Neural progenitor cell (in vitro differentiated cells): ENCODE data around the gene TAF4. TPM values are rescaled to one million over a fixed set of nuclear protein-coding genes. Genes with fewer than 3 reads are reported as not detected.

Experiments
- DNase-seq: peaks from one replicate; pipeline ENCODE4 v3.0.0-alpha.2; 2016; ENCODE audit warnings: low spot score
- H2AFZ ChIP-seq: fragments of 200-600 bp; sonication (generic); replicated peaks from 2 replicates; pipeline ENCODE4 v1.6.1; 2016; ENCODE audit warnings: antibody characterized with exemption
- H3F3A ChIP-seq: fragments of 200-600 bp; sonication (generic); 2 replicates; pipeline ENCODE4 v1.6.1; 2016; ENCODE audit warnings: antibody characterized with exemption, low read depth
- H3K27ac ChIP-seq: fragments of 200-600 bp; sonication (generic); 2 replicates; pipeline ENCODE4 v1.5.1; 2016; ENCODE audit warnings: mild to moderate bottlenecking
- H3K27me3 ChIP-seq: fragments of 200-600 bp; sonication (generic); 2 replicates; pipeline ENCODE4 v1.6.1; 2016; ENCODE audit warnings: mild to moderate bottlenecking, moderate library complexity
- H3K36me3 ChIP-seq: fragments of 200-600 bp; sonication (generic); 2 replicates; pipeline ENCODE4 v1.5.1; 2016
- H3K4me1 ChIP-seq: fragments of 200-600 bp; sonication (generic); 2 replicates; pipeline ENCODE4 v1.6.1; 2016; ENCODE audit warnings: mixed run types
- H3K4me2 ChIP-seq: fragments of 200-600 bp; sonication (generic); 2 replicates; pipeline ENCODE4 v1.6.1; 2016
- H3K4me3 ChIP-seq: fragments of 200-600 bp; sonication (generic); 2 replicates; pipeline ENCODE4 v1.5.1; 2016
- H3K79me2 ChIP-seq: fragments of 200-600 bp; sonication (generic); 2 replicates; pipeline ENCODE4 v1.6.1; 2016; ENCODE audit warnings: low read depth
- H3K9ac ChIP-seq: fragments of 200-600 bp; sonication (generic); 2 replicates; pipeline ENCODE4 v1.6.1; 2016
- H3K9me3 ChIP-seq: fragments of 200-600 bp; sonication (generic); 2 replicates; pipeline ENCODE4 v1.5.1; 2016; ENCODE audit warnings: low read depth
- H4K20me1 ChIP-seq: fragments of 200-600 bp; sonication (generic); 2 replicates; pipeline ENCODE4 v1.6.1; 2016; ENCODE audit warnings: low read depth
- H3K27ac Mint-ChIP-seq: 3 replicates; pipeline ENCODE4 v1.8.0; 2021; ENCODE audit warnings: mixed read lengths
- H3K27me3 Mint-ChIP-seq: 2 replicates; pipeline ENCODE4 v1.8.0; 2022; ENCODE audit warnings: low read depth, mild to moderate bottlenecking, inconsistent platforms, moderate library complexity, mixed read lengths; ENCODE audit not compliant: insufficient read depth
- H3K36me3 Mint-ChIP-seq: 3 replicates; pipeline ENCODE4 v1.8.0; 2021; ENCODE audit warnings: mixed read lengths
- H3K4me1 Mint-ChIP-seq: 3 replicates; pipeline ENCODE4 v1.8.0; 2021; ENCODE audit warnings: mixed read lengths
- H3K4me3 Mint-ChIP-seq: 3 replicates; pipeline ENCODE4 v1.8.0; 2021; ENCODE audit warnings: mild to moderate bottlenecking, moderate library complexity, mixed read lengths
- H3K9me3 Mint-ChIP-seq: 3 replicates; pipeline ENCODE4 v1.8.0; 2020; ENCODE audit warnings: mixed read lengths
- EZH2 ChIP-seq: fragments of 200-600 bp; sonication (generic); IDR thresholded peaks from 2 replicates; pipeline ENCODE4 v1.6.1; 2017; ENCODE audit warnings: antibody characterized with exemption, mild to moderate bottlenecking, moderate library complexity
- EZH2phosphoT487 ChIP-seq: fragments of 200-600 bp; sonication (generic); IDR thresholded peaks from 2 replicates; pipeline ENCODE4 v1.6.1; 2017; ENCODE audit warnings: antibody characterized with exemption
- total RNA-seq: library from RNA; depleted of rRNA; stranded (reverse); fragments of >200 nt; gene quantifications from 2 replicates; pipeline ENCODE4 v1.2.3, GENCODE V29; 2015; ENCODE audit warnings: low replicate concordance
- TF ChIP-seq, protein P1 (sequence below): fragments of 200-600 bp; sonication (generic); IDR thresholded peaks from 2 replicates; pipeline ENCODE4 v1.5.1; 2017; ENCODE audit warnings: antibody characterized with exemption, mild to moderate bottlenecking

Gene TAF4
- total RNA-seq, 1 donor from 2014 or later = 9.9 TPM

DNA sequence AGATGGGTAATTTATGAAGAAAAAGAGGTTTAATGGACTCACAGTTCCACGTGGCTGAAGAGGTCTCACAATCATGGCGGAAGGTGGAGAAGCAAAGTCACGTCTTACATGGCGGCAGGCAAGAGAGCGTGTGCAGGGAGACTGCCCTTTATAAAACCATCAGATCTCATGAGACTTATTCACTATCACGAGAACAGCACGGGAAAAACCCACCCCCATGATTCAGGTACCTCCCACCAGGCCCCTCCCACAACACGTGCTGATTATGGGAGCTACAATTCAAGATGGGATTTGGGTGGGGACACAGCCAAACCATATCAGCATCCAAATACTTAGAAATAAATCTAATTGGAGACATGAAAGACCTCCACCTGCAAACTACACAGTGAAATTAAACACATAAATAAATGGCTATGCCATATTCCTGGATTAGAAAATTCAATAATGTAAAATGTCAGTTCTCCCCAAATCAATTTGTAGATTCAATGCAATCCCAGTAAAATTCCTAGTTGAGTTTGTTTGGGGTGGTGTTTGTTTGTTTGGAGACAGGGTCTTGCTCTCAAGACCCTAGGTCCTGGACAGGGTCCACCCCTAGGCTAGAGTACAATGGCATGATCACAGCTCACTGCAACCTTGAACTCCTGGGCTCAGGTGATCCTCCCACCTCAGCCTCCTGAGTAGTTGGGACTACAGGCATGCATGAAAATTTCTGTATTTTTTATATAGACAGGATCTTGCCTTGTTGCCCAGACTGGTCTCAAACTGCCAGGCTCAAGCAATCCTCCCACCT, 101.6 kb downstream of the TAF4 start:
- Histone ChIP-seq H3K36me3 (no peaks in the 10 kb centered on the region), H2AFZ (no peak overlapping the region), H3K4me1 (no peaks in the 10 kb centered on the region), H3K4me3 (no peak overlapping the region), H3F3A (peaks cover 9% of the 10 kb centered on the region), H3K9ac (no peak overlapping the region), H3K79me2 (no peaks in the 10 kb centered on the region), H3K9me3 (no peaks in the 10 kb centered on the region), H3K4me2 (no peak overlapping the region), H3K27ac (no peak overlapping the region), H3K27me3 (no peaks in the 10 kb centered on the region), H4K20me1 (peaks cover 3% of the 10 kb centered on the region)
- DNase-seq = no peak
- H3K9me3 Mint-ChIP-seq = no peaks in the 10 kb centered on the region
- H3K27me3 Mint-ChIP-seq = no peaks in the 10 kb centered on the region
- H3K36me3 Mint-ChIP-seq = no peaks in the 10 kb centered on the region
- H3K4me1 Mint-ChIP-seq = peaks cover 4% of the 10 kb centered on the region
- no peak overlapping the region for H3K27ac Mint-ChIP-seq
- H3K4me3 Mint-ChIP-seq = no peak overlapping the region
- TF ChIP-seq EZH2phosphoT487 (no peak), EZH2 (no peak)
- TF ChIP-seq, protein P1, sequence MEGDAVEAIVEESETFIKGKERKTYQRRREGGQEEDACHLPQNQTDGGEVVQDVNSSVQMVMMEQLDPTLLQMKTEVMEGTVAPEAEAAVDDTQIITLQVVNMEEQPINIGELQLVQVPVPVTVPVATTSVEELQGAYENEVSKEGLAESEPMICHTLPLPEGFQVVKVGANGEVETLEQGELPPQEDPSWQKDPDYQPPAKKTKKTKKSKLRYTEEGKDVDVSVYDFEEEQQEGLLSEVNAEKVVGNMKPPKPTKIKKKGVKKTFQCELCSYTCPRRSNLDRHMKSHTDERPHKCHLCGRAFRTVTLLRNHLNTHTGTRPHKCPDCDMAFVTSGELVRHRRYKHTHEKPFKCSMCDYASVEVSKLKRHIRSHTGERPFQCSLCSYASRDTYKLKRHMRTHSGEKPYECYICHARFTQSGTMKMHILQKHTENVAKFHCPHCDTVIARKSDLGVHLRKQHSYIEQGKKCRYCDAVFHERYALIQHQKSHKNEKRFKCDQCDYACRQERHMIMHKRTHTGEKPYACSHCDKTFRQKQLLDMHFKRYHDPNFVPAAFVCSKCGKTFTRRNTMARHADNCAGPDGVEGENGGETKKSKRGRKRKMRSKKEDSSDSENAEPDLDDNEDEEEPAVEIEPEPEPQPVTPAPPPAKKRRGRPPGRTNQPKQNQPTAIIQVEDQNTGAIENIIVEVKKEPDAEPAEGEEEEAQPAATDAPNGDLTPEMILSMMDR = no peak

DNA sequence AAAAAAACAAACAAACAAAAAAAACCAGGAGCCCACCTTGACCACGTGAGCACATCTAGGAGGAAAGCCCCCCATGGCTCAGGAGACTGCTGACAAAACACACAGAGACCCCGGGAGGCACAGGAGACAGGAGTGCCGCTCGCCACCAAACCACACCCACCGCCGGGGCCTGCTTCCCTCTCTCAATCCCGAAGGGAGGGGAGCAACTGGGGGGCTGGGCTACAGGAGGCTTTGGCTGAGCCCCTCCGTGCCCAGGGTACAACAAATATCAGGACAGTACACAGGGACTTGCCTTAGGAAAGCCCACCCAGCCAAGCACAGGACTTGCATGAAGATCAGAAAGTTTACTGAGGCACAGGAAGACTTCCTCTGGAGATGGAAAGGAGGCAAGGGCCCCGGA, 102.5 kb downstream of the TAF4 start:
- no peak for DNase-seq
- no peak overlapping the region for H3K27ac ChIP-seq

DNA sequence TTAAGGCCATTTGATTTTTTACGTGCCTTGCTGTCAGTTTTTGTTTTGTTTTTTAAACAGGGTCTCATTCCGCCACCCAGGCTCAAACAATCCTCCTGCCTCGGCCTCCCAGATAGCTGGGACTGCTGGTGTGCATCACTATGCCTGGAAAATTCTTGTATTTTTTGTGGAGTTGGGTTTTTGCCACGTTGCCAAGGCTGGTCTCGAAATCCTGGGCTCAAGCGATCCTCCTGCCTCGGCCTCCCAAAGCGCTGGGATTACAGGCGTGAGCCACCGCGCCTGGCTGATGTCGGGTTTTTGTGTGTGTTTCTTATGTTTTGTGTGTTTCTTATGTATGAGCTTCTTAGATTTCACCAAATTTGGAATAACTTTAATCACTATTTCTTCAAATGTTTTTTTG, 104.8 kb downstream of the TAF4 start:
- H3K4me2 ChIP-seq = no peak overlapping the region
- no peaks in the 10 kb centered on the region for H3K79me2 ChIP-seq
- peaks cover 7% of the 10 kb centered on the region for H3K4me1 ChIP-seq
- no peaks in the 10 kb centered on the region for H3K9me3 Mint-ChIP-seq
- no peak overlapping the region for H3K27ac ChIP-seq
- H3K4me3 Mint-ChIP-seq = no peak overlapping the region
- H3K9me3 ChIP-seq = no peaks in the 10 kb centered on the region
- no peaks in the 10 kb centered on the region for H3K36me3 ChIP-seq
- no peaks in the 10 kb centered on the region for H3K27me3 ChIP-seq
- DNase-seq = no peak
- H3F3A ChIP-seq = peaks cover 9% of the 10 kb centered on the region
- H3K4me1 Mint-ChIP-seq = no peaks in the 10 kb centered on the region
- peaks cover 7% of the 10 kb centered on the region for H4K20me1 ChIP-seq
- H3K27ac Mint-ChIP-seq = no peak overlapping the region
- TF ChIP-seq, protein P1 = no peak
- TF ChIP-seq EZH2phosphoT487 (no peak), EZH2 (no peak)
- no peak overlapping the region for H3K9ac ChIP-seq
- H3K36me3 Mint-ChIP-seq = no peaks in the 10 kb centered on the region
- H3K4me3 ChIP-seq = no peak overlapping the region
- H2AFZ ChIP-seq = no peak overlapping the region
- no peaks in the 10 kb centered on the region for H3K27me3 Mint-ChIP-seq

More for the DNA sequence above, 102.5 kb downstream of the TAF4 start:
- Histone ChIP-seq H3K79me2 (no peaks in the 10 kb centered on the region), H3K9me3 (no peaks in the 10 kb centered on the region), H3K27me3 (no peaks in the 10 kb centered on the region), H3K4me3 (no peak overlapping the region), H3K4me1 (no peaks in the 10 kb centered on the region), H4K20me1 (peaks cover 3% of the 10 kb centered on the region), H2AFZ (no peak overlapping the region), H3K4me2 (no peak overlapping the region), H3K9ac (no peak overlapping the region), H3F3A (peaks cover 9% of the 10 kb centered on the region), H3K36me3 (no peaks in the 10 kb centered on the region)
- no peaks in the 10 kb centered on the region for H3K36me3 Mint-ChIP-seq
- H3K4me1 Mint-ChIP-seq = peaks cover 4% of the 10 kb centered on the region
- no peaks in the 10 kb centered on the region for H3K27me3 Mint-ChIP-seq
- H3K27ac Mint-ChIP-seq = no peak overlapping the region
- no peaks in the 10 kb centered on the region for H3K9me3 Mint-ChIP-seq
- no peak overlapping the region for H3K4me3 Mint-ChIP-seq
- no peak for TF ChIP-seq EZH2
- TF ChIP-seq, protein P1 = no peak
- TF ChIP-seq EZH2phosphoT487 = no peak
